A673 (cell line): ENCODE results near the gene PJA1. TPM values are rescaled to one million over a fixed set of nuclear protein-coding genes. Genes with fewer than 3 reads are reported as not detected.

Source experiments
- BruUV-seq: library from RNA; stranded (reverse); fragments of 400-500 nt; replicated peaks from 2 replicates; lab custom pipeline; 2021; lab: Mats Ljungman, UMichigan
- CTCF ChIA-PET: fragments of 300-600 bp; sonication (Branson Sonifier 250); formaldehyde crosslinking; loops from one replicate; lab custom pipeline; 2022; ENCODE audit warnings: antibody characterized with exemption; lab: Charles Lee
- POLR2A ChIA-PET: fragments of 300-600 bp; sonication (Branson Sonifier 250); formaldehyde crosslinking; loops from one replicate; lab custom pipeline; 2022; ENCODE audit warnings: antibody characterized with exemption; ENCODE audit not compliant: low non-redundant PET; lab: Charles Lee
- DNase-seq: peaks from one replicate; pipeline ENCODE4 v3.0.0-alpha.2; 2015; ENCODE audit warnings: low spot score
- H3K27ac ChIP-seq: fragments of 200-600 bp; sonication (generic); 2 replicates; pipeline ENCODE4 v1.5.1; 2016; ENCODE audit warnings: mixed run types, low read depth, mild to moderate bottlenecking, mixed read lengths, antibody characterized with exemption, low read length; ENCODE audit not compliant: poor library complexity, severe bottlenecking
- H3K27me3 ChIP-seq: fragments of 200-600 bp; sonication (generic); replicated peaks from 2 replicates; pipeline ENCODE4 v1.6.1; 2017; ENCODE audit warnings: mixed run types, low read depth, mild to moderate bottlenecking, mixed read lengths, antibody characterized with exemption, low read length; ENCODE audit not compliant: insufficient read depth, poor library complexity
- H3K36me3 ChIP-seq: fragments of 200-600 bp; sonication (generic); 2 replicates; pipeline ENCODE4 v1.6.1; 2016; ENCODE audit warnings: mixed run types, mild to moderate bottlenecking, mixed read lengths, antibody characterized with exemption, low read length; ENCODE audit not compliant: insufficient read depth, poor library complexity, severe bottlenecking
- H3K4me1 ChIP-seq: fragments of 200-600 bp; sonication (generic); 2 replicates; pipeline ENCODE4 v1.6.1; 2017; ENCODE audit warnings: mixed run types, mild to moderate bottlenecking, mixed read lengths, antibody characterized with exemption, low read length; ENCODE audit not compliant: insufficient read depth, poor library complexity, severe bottlenecking
- H3K4me3 ChIP-seq: fragments of 200-600 bp; sonication (generic); 2 replicates; pipeline ENCODE4 v1.5.1; 2016; ENCODE audit warnings: low read depth, mixed run types, mild to moderate bottlenecking, mixed read lengths, low read length; ENCODE audit not compliant: poor library complexity, severe bottlenecking
- H3K9me3 ChIP-seq: fragments of 200-600 bp; sonication (generic); 2 replicates; pipeline ENCODE4 v1.6.1; 2016; ENCODE audit warnings: mixed run types, low read depth, mild to moderate bottlenecking, mixed read lengths, antibody characterized with exemption, low read length; ENCODE audit not compliant: poor library complexity, severe bottlenecking
- EZH2 ChIP-seq: fragments of 200-600 bp; sonication (generic); IDR thresholded peaks from 2 replicates; pipeline ENCODE4 v1.6.1; 2017; ENCODE audit warnings: borderline replicate concordance, low read depth, mild to moderate bottlenecking, mixed read lengths, antibody characterized with exemption, low read length; ENCODE audit not compliant: poor library complexity, severe bottlenecking
- intact Hi-C: fragments of 100-400 bp; cut with micrococcal nuclease; formaldehyde crosslinking; loops from one replicate; pipeline ENCODE4 v1.10.0; 2022; ENCODE audit not compliant: unreplicated experiment
- total RNA-seq: library from RNA; stranded (reverse); gene quantifications from 2 replicates; pipeline ENCODE4 v1.2.3, GENCODE V29; 2021
- TF ChIP-seq, protein P1 (sequence below): fragments of 300-800, 200-600 bp; sonication (generic); conservative IDR thresholded peaks from 2 replicates; pipeline ENCODE4 v1.5.1; 2017; ENCODE audit warnings: low read depth, mild to moderate bottlenecking, antibody characterized with exemption, low read length, moderate library complexity, mixed read lengths

The PJA1 gene
- total RNA-seq, 1 experiment from 2014 or later = 36.0 TPM

DNA sequence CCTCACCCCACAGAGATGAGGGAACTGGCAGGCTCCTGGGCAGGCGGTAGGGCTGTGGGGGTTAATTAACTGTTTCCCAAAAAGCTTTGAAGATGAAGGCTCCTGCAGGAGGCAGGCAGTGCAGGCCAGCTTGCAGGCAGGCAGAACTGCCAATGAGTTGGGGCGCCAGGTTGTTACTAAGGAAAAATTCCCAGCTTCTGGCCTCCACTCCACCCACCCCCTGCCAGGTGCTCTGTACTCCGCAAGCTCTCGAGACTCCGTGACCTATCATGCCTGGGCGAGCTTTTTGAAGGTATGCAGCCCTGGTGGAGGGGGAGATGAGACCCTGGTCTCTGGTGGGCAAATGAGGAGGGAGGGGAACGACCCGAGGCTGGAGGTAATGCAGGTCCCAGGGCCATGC is 41.8 kb downstream of the PJA1 start:
- no peak overlapping the region for H3K4me3 ChIP-seq
- no peaks in the 10 kb centered on the region for H3K9me3 ChIP-seq
- no peak overlapping the region for H3K27ac ChIP-seq
- H3K27me3 ChIP-seq = no peaks in the 10 kb centered on the region
- H3K36me3 ChIP-seq = no peaks in the 10 kb centered on the region
- intact Hi-C loops = no loop called here
- TF ChIP-seq, protein P1, sequence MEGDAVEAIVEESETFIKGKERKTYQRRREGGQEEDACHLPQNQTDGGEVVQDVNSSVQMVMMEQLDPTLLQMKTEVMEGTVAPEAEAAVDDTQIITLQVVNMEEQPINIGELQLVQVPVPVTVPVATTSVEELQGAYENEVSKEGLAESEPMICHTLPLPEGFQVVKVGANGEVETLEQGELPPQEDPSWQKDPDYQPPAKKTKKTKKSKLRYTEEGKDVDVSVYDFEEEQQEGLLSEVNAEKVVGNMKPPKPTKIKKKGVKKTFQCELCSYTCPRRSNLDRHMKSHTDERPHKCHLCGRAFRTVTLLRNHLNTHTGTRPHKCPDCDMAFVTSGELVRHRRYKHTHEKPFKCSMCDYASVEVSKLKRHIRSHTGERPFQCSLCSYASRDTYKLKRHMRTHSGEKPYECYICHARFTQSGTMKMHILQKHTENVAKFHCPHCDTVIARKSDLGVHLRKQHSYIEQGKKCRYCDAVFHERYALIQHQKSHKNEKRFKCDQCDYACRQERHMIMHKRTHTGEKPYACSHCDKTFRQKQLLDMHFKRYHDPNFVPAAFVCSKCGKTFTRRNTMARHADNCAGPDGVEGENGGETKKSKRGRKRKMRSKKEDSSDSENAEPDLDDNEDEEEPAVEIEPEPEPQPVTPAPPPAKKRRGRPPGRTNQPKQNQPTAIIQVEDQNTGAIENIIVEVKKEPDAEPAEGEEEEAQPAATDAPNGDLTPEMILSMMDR = no peak
- TF ChIP-seq EZH2 = no peak
- H3K4me1 ChIP-seq = peaks cover 10% of the 10 kb centered on the region
- POLR2A ChIA-PET = no interaction called here
- no peak for DNase-seq
- CTCF ChIA-PET = no interaction called here
- BruUV-seq = no TSS peak

DNA sequence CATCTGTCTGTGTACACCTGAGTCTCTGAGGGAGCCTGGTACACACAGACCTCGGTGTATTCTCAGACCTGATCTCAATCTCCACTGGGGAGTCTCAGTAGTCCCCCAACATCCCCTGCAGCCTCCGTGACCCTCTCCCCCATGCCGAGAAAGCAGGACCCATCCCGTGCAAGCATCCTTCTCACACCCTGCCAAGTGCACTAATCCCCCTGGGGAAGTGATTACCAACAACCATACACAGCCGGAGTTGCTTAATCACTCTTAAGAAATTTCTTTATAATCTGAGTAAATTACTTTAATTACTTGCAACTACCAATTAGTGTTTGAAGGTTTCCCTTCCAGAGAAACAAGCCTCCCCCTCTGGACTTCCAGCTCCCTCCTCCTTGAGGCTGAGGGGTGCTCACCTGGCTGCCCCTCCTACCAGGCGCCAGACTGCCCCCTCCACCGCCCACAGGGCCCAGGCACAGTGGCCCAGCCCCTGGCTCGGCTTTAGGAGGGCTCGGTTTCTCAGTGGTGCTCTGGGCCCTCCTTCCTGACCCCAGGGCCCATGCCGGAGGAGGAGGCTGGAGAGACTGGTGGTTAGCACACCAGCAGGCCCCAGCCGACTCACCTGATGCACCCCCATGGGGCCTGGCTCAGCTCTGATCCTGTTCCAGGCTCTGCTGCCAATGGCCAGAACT is 43.8 kb downstream of the PJA1 start:
- no TSS peak for BruUV-seq
- Histone ChIP-seq H3K4me1 (peaks cover 19% of the 10 kb centered on the region), H3K27ac (no peak overlapping the region), H3K4me3 (no peak overlapping the region), H3K36me3 (no peaks in the 10 kb centered on the region), H3K27me3 (no peaks in the 10 kb centered on the region), H3K9me3 (no peaks in the 10 kb centered on the region)
- intact Hi-C loops = no loop called here
- CTCF ChIA-PET = no interaction called here
- DNase-seq = peak; percentile 53
- POLR2A ChIA-PET = no interaction called here
- TF ChIP-seq, protein P1 = no peak
- no peak for TF ChIP-seq EZH2

GRCh38 chrX:69120476-69120875 is 44.8 kb downstream of the PJA1 start:
- H3K27ac ChIP-seq = no peak overlapping the region
- no peaks in the 10 kb centered on the region for H3K9me3 ChIP-seq
- no peak for DNase-seq
- TF ChIP-seq EZH2 = no peak
- TF ChIP-seq, protein P1 = no peak
- POLR2A ChIA-PET = no interaction called here
- no TSS peak for BruUV-seq
- CTCF ChIA-PET = no interaction called here
- no peaks in the 10 kb centered on the region for H3K36me3 ChIP-seq
- H3K4me1 ChIP-seq = peaks cover 19% of the 10 kb centered on the region
- intact Hi-C loops = no loop called here
- no peak overlapping the region for H3K4me3 ChIP-seq
- H3K27me3 ChIP-seq = no peaks in the 10 kb centered on the region
